Activated naive CD4-positive, alpha-beta T cell treated with Interleukin-2 at 50 U/mL for 16 hours (primary cell): Measurements from ENCODE around the gene ATP8B3.
A peak's percentile ranks its signal among the peaks of the same experiment; 100 is the strongest.
"Not testable (repeated sequence)": the region's sequence is repeated elsewhere in the genome, so short reads cannot be mapped to it uniquely, and the experiment has no call there.

ENCODE experiments used
- DNase-seq: peaks from one replicate; pipeline ENCODE4 v3.0.0-alpha.2; 2020

The ATP8B3 gene

GRCh38 chr19:1768248-1768647, 43.8 kb downstream of the ATP8B3 start:
- DNase-seq = no peak

GRCh38 chr19:1767464-1767933, 44.6 kb downstream of the ATP8B3 start:
- peak; percentile 67 for DNase-seq

GRCh38 chr19:1766800-1767352, 45.2 kb downstream of the ATP8B3 start:
- no peak for DNase-seq

GRCh38 chr19:1765904-1766799, 45.9 kb downstream of the ATP8B3 start:
- no peak for DNase-seq

GRCh38 chr19:1765232-1765903, 46.7 kb downstream of the ATP8B3 start:
- no peak for DNase-seq

GRCh38 chr19:1764729-1765128, 47.3 kb downstream of the ATP8B3 start:
- DNase-seq = no peak

- DNase-seq = no peak
Measured at GRCh38 chr19:1763648-1764639, 48.1 kb downstream of the ATP8B3 start.

- no peak for DNase-seq
Measured at GRCh38 chr19:1762243-1763117, 49.6 kb downstream of the ATP8B3 start.

- DNase-seq = no peak
Measured at GRCh38 chr19:1761528-1762242, 50.4 kb downstream of the ATP8B3 start.

GRCh38 chr19:1760786-1761527, 51.1 kb downstream of the ATP8B3 start:
- not testable (repeated sequence) for DNase-seq

GRCh38 chr19:1760020-1760419, 52.1 kb downstream of the ATP8B3 start:
- DNase-seq = no peak

- DNase-seq = no peak
Measured at GRCh38 chr19:1758959-1759903, 52.8 kb downstream of the ATP8B3 start.

- no peak for DNase-seq
Measured at GRCh38 chr19:1758231-1758577, 53.9 kb downstream of the ATP8B3 start.

- DNase-seq = no peak
Measured at GRCh38 chr19:1757468-1758230, 54.4 kb downstream of the ATP8B3 start.

GRCh38 chr19:1756705-1757465, 55.2 kb downstream of the ATP8B3 start:
- no peak for DNase-seq

GRCh38 chr19:1756264-1756663, 55.8 kb downstream of the ATP8B3 start:
- DNase-seq = no peak

GRCh38 chr19:1755467-1756171, 56.5 kb downstream of the ATP8B3 start:
- no peak for DNase-seq
